ENCODE measurements around the gene HORMAD2. TPM values are rescaled to one million over a fixed set of nuclear protein-coding genes. Genes with fewer than 3 reads are reported as not detected.
A peak's percentile ranks its signal among the peaks of the same experiment; 100 is the strongest.

HORMAD2 gene
- total RNA-seq, 5 donors from 2014 or later (not counting 1 experiment from before 2014, with no cell fraction given) = not detected

- peak overlapping the region in 1 of 2 donors; percentile 49 for H3K27ac Mint-ChIP-seq
- no peak overlapping the region for H3K4me3 ChIP-seq (ENCODE audit: control insufficient read depth in 1 of 2, extremely low read depth in 1 of 2, low read length in 1 of 2)
- H3K36me3 ChIP-seq (ENCODE audit: control insufficient read depth in 2 of 2, extremely low read depth in 1 of 2, insufficient read depth in 1 of 2, low read length in 1 of 2) = no peaks in the 10 kb centered on the region
- H3K4me1 ChIP-seq (ENCODE audit: control insufficient read depth in 1 of 2, extremely low read depth in 1 of 2, insufficient read depth in 2 of 2, low read length in 2 of 2) = peaks cover 4 to 14% of the 10 kb centered on the region in 2 experiments
- H3K4me3 Mint-ChIP-seq = no peak overlapping the region
- H3K27ac ChIP-seq (ENCODE audit: low read length) = no peak overlapping the region
- DNase-seq (no peak), ATAC-seq (replicated peaks in 1 of 4) (no peak)
- H3K9me3 Mint-ChIP-seq = no peaks in the 10 kb centered on the region
- POLR2A ChIA-PET = interaction anchor here in 1 of 2 donors (0.6 kb wide), 2 partner anchors 106 to 1057 kb away, joined by 3 read pairs; no protein-coding TSS in a partner anchor
- no CpG with 5 or more reads among the region's 5 CpGs for WGBS (ENCODE audit: insufficient coverage)
- peaks cover 28 to 72% (median 38%) of the 10 kb centered on the region in 3 donors for H3K4me1 Mint-ChIP-seq
- H3K36me3 Mint-ChIP-seq = no peaks in the 10 kb centered on the region
- CTCF ChIA-PET = no interaction called here
- peaks cover 0 to 3% of the 10 kb centered on the region in 2 experiments for H3K27me3 ChIP-seq (replicated peaks in 1 of 2; ENCODE audit: control insufficient read depth in 2 of 2, extremely low read depth in 1 of 2, insufficient read depth in 2 of 2, low read length in 1 of 2)
- no peaks in the 10 kb centered on the region for H3K9me3 ChIP-seq
- no peaks in the 10 kb centered on the region for H3K27me3 Mint-ChIP-seq
Observed at GRCh38 chr22:30185129-30185528, 104.9 kb downstream of the HORMAD2 start.

DNA sequence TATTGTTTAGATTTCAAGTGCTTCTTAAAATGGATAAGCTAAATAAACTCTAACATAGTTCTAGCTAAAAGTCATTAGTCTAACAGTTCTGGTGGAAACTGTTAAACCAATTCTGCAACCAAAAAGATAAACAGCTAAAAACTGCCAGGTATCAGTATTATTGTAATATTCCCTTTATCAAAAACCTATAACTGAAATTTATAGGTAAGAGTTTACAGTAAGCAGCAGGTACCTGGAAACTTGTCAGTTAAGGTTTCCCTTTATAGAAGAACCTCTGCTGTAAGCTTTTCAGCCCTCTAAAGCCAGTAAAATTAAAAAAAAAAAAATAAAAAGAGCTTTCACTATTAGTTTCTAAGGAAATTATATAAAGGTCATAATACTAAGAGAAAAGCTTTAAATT lies 105.3 kb downstream of the HORMAD2 start:
- H3K4me3 ChIP-seq (ENCODE audit: control insufficient read depth in 1 of 2, extremely low read depth in 1 of 2, low read length in 1 of 2) = no peak overlapping the region
- H3K36me3 Mint-ChIP-seq = no peaks in the 10 kb centered on the region
- no peaks in the 10 kb centered on the region for H3K9me3 Mint-ChIP-seq
- DNase-seq = no peak
- CTCF ChIA-PET = interaction anchor here in 1 of 2 donors (0.5 kb wide), 1 partner anchor 1300 kb away, joined by 3 read pairs; no protein-coding TSS in a partner anchor
- no peaks in the 10 kb centered on the region for H3K36me3 ChIP-seq (ENCODE audit: control insufficient read depth in 2 of 2, extremely low read depth in 1 of 2, insufficient read depth in 1 of 2, low read length in 1 of 2)
- ATAC-seq (replicated peaks in 1 of 4) = no peak
- no peaks in the 10 kb centered on the region for H3K27me3 Mint-ChIP-seq
- no peak overlapping the region for H3K27ac ChIP-seq (ENCODE audit: low read length)
- no peaks in the 10 kb centered on the region for H3K9me3 ChIP-seq
- H3K4me1 ChIP-seq (ENCODE audit: control insufficient read depth in 1 of 2, extremely low read depth in 1 of 2, insufficient read depth in 2 of 2, low read length in 2 of 2) = peaks cover 4 to 14% of the 10 kb centered on the region in 2 experiments
- peaks cover 28 to 75% (median 42%) of the 10 kb centered on the region in 3 donors for H3K4me1 Mint-ChIP-seq
- POLR2A ChIA-PET = interaction anchor here in 1 of 2 donors (0.6 kb wide), 2 partner anchors 107 to 1056 kb away, joined by 3 read pairs; no protein-coding TSS in a partner anchor
- no peak overlapping the region for H3K4me3 Mint-ChIP-seq
- H3K27me3 ChIP-seq (replicated peaks in 1 of 2; ENCODE audit: control insufficient read depth in 2 of 2, extremely low read depth in 1 of 2, insufficient read depth in 2 of 2, low read length in 1 of 2) = peaks cover 0 to 3% of the 10 kb centered on the region in 2 experiments
- H3K27ac Mint-ChIP-seq = peak overlapping the region in 1 of 2 donors; percentile 49

- Histone ChIP-seq H3K27me3 (replicated peaks in 1 of 2; ENCODE audit: control insufficient read depth in 2 of 2, extremely low read depth in 1 of 2, insufficient read depth in 2 of 2, low read length in 1 of 2) (peaks cover 0 to 3% of the 10 kb centered on the region in 2 experiments), H3K4me1 (ENCODE audit: control insufficient read depth in 1 of 2, extremely low read depth in 1 of 2, insufficient read depth in 2 of 2, low read length in 2 of 2) (peaks cover 4 to 14% of the 10 kb centered on the region in 2 experiments), H3K36me3 (ENCODE audit: control insufficient read depth in 2 of 2, extremely low read depth in 1 of 2, insufficient read depth in 1 of 2, low read length in 1 of 2) (no peaks in the 10 kb centered on the region), H3K9me3 (no peaks in the 10 kb centered on the region), H3K27ac (ENCODE audit: low read length) (no peak overlapping the region), H3K4me3 (ENCODE audit: control insufficient read depth in 1 of 2, extremely low read depth in 1 of 2, low read length in 1 of 2) (no peak overlapping the region)
- Mint-ChIP-seq H3K9me3 (no peaks in the 10 kb centered on the region), H3K4me3 (no peak overlapping the region), H3K4me1 (peaks cover 29 to 80% (median 47%) of the 10 kb centered on the region in 3 donors), H3K27me3 (no peaks in the 10 kb centered on the region), H3K36me3 (no peaks in the 10 kb centered on the region), H3K27ac (no peak overlapping the region)
- ChIA-PET POLR2A (no interaction called here), CTCF (interaction anchor here in 1 of 2 donors (0.5 to 0.6 kb wide), 2 partner anchors 35 to 1300 kb away, joined by 3 to 7 read pairs; no protein-coding TSS in a partner anchor)
- DNase-seq (no peak), ATAC-seq (replicated peaks in 1 of 4) (no peak)
Observed at GRCh38 chr22:30186041-30186440, 105.8 kb downstream of the HORMAD2 start.

DNA sequence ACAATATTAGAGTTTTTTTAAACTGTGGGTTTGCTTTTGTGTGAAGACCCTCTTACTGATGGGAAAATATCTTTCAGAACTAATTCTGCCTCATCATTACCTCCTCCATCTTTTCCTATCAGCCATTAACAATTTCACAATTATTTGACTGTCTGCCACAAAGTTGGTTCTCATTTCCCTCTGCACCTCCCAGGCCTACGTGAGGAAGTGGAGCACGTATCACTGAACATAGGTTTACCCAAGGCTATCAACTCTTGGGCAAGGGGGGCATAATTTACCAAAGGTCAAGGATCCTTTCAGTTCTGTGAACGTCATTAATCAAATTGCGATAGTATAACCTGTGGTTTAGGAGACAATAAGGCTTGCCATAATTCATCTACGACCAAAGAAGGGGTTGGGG lies 106.2 kb downstream of the HORMAD2 start:
- DNase-seq = no peak
- 77% methylated on average over 2 of the region's 5 CpGs for WGBS (ENCODE audit: insufficient coverage)
- peak overlapping the region in 1 of 2 donors; percentile 23 for H3K27ac Mint-ChIP-seq
- H3K27me3 Mint-ChIP-seq = no peaks in the 10 kb centered on the region
- no peak for ATAC-seq (replicated peaks in 1 of 4)
- CTCF ChIA-PET = interaction anchor here in 1 of 2 donors (0.6 kb wide), 1 partner anchor 35 kb away, joined by 7 read pairs; no protein-coding TSS in a partner anchor
- no peak overlapping the region for H3K4me3 Mint-ChIP-seq
- H3K4me3 ChIP-seq (ENCODE audit: control insufficient read depth in 1 of 2, extremely low read depth in 1 of 2, low read length in 1 of 2) = no peak overlapping the region
- peaks cover 31 to 81% (median 49%) of the 10 kb centered on the region in 3 donors for H3K4me1 Mint-ChIP-seq
- no peaks in the 10 kb centered on the region for H3K36me3 ChIP-seq (ENCODE audit: control insufficient read depth in 2 of 2, extremely low read depth in 1 of 2, insufficient read depth in 1 of 2, low read length in 1 of 2)
- H3K9me3 Mint-ChIP-seq = no peaks in the 10 kb centered on the region
- H3K27me3 ChIP-seq (replicated peaks in 1 of 2; ENCODE audit: control insufficient read depth in 2 of 2, extremely low read depth in 1 of 2, insufficient read depth in 2 of 2, low read length in 1 of 2) = peaks cover 0 to 3% of the 10 kb centered on the region in 2 experiments
- no peaks in the 10 kb centered on the region for H3K36me3 Mint-ChIP-seq
- no peak overlapping the region for H3K27ac ChIP-seq (ENCODE audit: low read length)
- H3K4me1 ChIP-seq (ENCODE audit: control insufficient read depth in 1 of 2, extremely low read depth in 1 of 2, insufficient read depth in 2 of 2, low read length in 2 of 2) = peaks cover 4 to 14% of the 10 kb centered on the region in 2 experiments
- POLR2A ChIA-PET = no interaction called here
- no peaks in the 10 kb centered on the region for H3K9me3 ChIP-seq

DNA sequence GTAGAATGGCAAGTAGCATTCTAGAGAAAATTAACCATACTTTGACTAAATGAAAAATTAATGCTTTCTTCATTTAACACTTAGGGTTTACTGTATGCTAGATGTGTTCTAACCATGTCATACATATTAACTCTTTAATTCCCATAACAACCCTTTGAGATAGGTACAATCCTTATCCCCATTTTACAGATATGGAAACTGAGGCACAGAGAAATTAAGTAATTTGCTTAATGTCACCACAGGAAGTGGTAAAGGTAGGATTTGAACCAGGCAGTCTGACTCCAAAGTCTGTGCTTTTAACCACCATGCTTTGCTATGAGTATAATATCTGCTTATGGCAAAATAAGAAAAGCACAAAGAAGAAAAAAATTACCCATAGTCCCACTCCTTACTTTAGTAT lies 106.8 kb downstream of the HORMAD2 start:
- Histone ChIP-seq H3K9me3 (no peaks in the 10 kb centered on the region), H3K4me3 (ENCODE audit: control insufficient read depth in 1 of 2, extremely low read depth in 1 of 2, low read length in 1 of 2) (no peak overlapping the region), H3K4me1 (ENCODE audit: control insufficient read depth in 1 of 2, extremely low read depth in 1 of 2, insufficient read depth in 2 of 2, low read length in 2 of 2) (peaks cover 4 to 15% of the 10 kb centered on the region in 2 experiments), H3K36me3 (ENCODE audit: control insufficient read depth in 2 of 2, extremely low read depth in 1 of 2, insufficient read depth in 1 of 2, low read length in 1 of 2) (no peaks in the 10 kb centered on the region), H3K27me3 (replicated peaks in 1 of 2; ENCODE audit: control insufficient read depth in 2 of 2, extremely low read depth in 1 of 2, insufficient read depth in 2 of 2, low read length in 1 of 2) (peaks cover 0 to 3% of the 10 kb centered on the region in 2 experiments), H3K27ac (ENCODE audit: low read length) (no peak overlapping the region)
- no peaks in the 10 kb centered on the region for H3K27me3 Mint-ChIP-seq
- DNase-seq (no peak), ATAC-seq (replicated peaks in 1 of 4) (no peak)
- H3K4me1 Mint-ChIP-seq = peaks cover 32 to 80% (median 52%) of the 10 kb centered on the region in 3 donors
- peak overlapping the region in 1 of 3 donors; percentile 14 for H3K4me3 Mint-ChIP-seq
- no peaks in the 10 kb centered on the region for H3K36me3 Mint-ChIP-seq
- no peaks in the 10 kb centered on the region for H3K9me3 Mint-ChIP-seq
- peak overlapping the region in 1 of 2 donors; percentile 23 for H3K27ac Mint-ChIP-seq
- POLR2A ChIA-PET = no interaction called here
- CTCF ChIA-PET = no interaction called here

DNA sequence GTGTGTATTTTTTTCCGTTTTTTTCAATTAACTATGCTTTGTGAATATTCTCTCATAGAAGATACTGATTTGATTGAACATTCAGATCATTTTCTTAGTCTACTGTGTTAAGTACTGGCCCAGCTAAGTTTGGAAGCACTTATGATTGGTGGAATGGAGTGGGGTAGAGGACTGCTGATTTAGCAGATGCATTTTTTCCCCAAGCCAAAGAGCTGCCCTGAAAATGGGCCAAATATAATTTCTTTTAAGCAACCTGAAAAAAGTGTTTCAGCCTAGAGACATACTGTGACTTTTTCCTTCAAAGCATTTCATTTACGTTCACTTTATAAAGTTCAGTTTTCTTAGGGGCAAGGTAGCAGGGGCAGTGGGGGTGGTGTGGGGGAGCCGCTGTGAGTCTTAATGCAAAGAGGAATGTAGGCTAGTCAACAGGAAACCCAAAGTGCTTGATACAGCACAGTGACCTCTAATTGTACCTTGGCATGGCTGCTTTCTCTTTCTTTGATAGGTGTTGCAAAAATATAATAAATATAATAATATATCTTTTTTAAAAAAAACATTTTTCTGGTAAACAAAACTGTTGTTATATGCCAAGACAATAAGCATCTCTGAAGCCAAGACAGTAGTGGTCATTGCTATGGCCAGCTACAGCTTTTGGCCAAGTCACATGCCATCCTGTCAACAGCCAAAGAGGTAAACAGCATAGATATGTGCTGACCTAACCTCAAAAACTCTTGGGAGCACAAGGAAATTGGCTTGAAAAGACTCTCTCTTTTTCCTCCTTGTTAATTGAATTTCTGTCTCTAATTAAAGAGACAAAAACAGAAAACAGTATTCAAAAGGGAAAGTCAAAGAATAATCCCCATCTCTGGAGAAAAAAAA lies 107.5 kb downstream of the HORMAD2 start:
- POLR2A ChIA-PET = no interaction called here
- CTCF ChIA-PET = no interaction called here
- H3K27me3 Mint-ChIP-seq = no peaks in the 10 kb centered on the region
- 13% methylated on average over 1 of the region's 3 CpGs for WGBS (ENCODE audit: insufficient coverage)
- peak overlapping the region in 1 of 3 donors; percentile 14 for H3K4me3 Mint-ChIP-seq
- Histone ChIP-seq H3K4me3 (ENCODE audit: control insufficient read depth in 1 of 2, extremely low read depth in 1 of 2, low read length in 1 of 2) (no peak overlapping the region), H3K27me3 (replicated peaks in 1 of 2; ENCODE audit: control insufficient read depth in 2 of 2, extremely low read depth in 1 of 2, insufficient read depth in 2 of 2, low read length in 1 of 2) (peaks cover 0 to 3% of the 10 kb centered on the region in 2 experiments), H3K27ac (ENCODE audit: low read length) (no peak overlapping the region), H3K4me1 (ENCODE audit: control insufficient read depth in 1 of 2, extremely low read depth in 1 of 2, insufficient read depth in 2 of 2, low read length in 2 of 2) (peaks cover 4 to 18% of the 10 kb centered on the region in 2 experiments), H3K9me3 (no peaks in the 10 kb centered on the region), H3K36me3 (ENCODE audit: control insufficient read depth in 2 of 2, extremely low read depth in 1 of 2, insufficient read depth in 1 of 2, low read length in 1 of 2) (no peaks in the 10 kb centered on the region)
- peaks cover 39 to 83% (median 59%) of the 10 kb centered on the region in 3 donors for H3K4me1 Mint-ChIP-seq
- H3K27ac Mint-ChIP-seq = peak overlapping the region in 1 of 2 donors; percentile 27
- no peaks in the 10 kb centered on the region for H3K36me3 Mint-ChIP-seq
- DNase-seq (no peak), ATAC-seq (replicated peaks in 1 of 4) (peak in 3 of 4 experiments; percentile 32 to 50 (median 48))
- H3K9me3 Mint-ChIP-seq = no peaks in the 10 kb centered on the region

All from T-cell (primary cell).